Duodenal mucosa (tissue), 2 donors: Measurements from ENCODE around the gene DTWD2.

Experiments used
- H3K27ac ChIP-seq: one replicate; pipeline ENCODE4 v1.7.0; 2013; ENCODE audit warnings: low read depth, low read length
- H3K27me3 ChIP-seq, 2 donors: one replicate each; pipeline ENCODE4 v1.7.0; 2013; ENCODE audit warnings: low read length in 2 of 2, control low read depth in 1 of 2; ENCODE audit not compliant: insufficient read depth in 2 of 2, control insufficient read depth in 1 of 2
- H3K36me3 ChIP-seq, 2 donors: one replicate each; pipeline ENCODE4 v1.7.0; 2013; ENCODE audit warnings: low read length in 2 of 2, control low read depth in 1 of 2; ENCODE audit not compliant: insufficient read depth in 2 of 2, control insufficient read depth in 1 of 2
- H3K4me1 ChIP-seq, 2 donors: one replicate each; pipeline ENCODE4 v1.7.0; 2013; ENCODE audit warnings: low read length in 2 of 2, control low read depth in 1 of 2; ENCODE audit not compliant: insufficient read depth in 2 of 2, control insufficient read depth in 1 of 2
- H3K4me3 ChIP-seq, 2 donors: one replicate each; pipeline ENCODE4 v1.7.0; 2013; ENCODE audit warnings: low read length in 2 of 2, low read depth in 1 of 2
- H3K9ac ChIP-seq, 2 donors: one replicate each; pipeline ENCODE4 v1.7.0; 2013; ENCODE audit warnings: low read length in 2 of 2, low read depth in 1 of 2
- H3K9me3 ChIP-seq, 2 donors: one replicate each; pipeline ENCODE4 v1.7.0; 2013; ENCODE audit warnings: low read length in 2 of 2, control low read depth in 1 of 2; ENCODE audit not compliant: control insufficient read depth in 1 of 2

DTWD2 gene

GRCh38 chr5:119022017-119022745, 33.8 kb upstream of the DTWD2 start:
- H3K9me3 ChIP-seq = no peaks in the 10 kb centered on the region
- no peak overlapping the region for H3K9ac ChIP-seq

DNA sequence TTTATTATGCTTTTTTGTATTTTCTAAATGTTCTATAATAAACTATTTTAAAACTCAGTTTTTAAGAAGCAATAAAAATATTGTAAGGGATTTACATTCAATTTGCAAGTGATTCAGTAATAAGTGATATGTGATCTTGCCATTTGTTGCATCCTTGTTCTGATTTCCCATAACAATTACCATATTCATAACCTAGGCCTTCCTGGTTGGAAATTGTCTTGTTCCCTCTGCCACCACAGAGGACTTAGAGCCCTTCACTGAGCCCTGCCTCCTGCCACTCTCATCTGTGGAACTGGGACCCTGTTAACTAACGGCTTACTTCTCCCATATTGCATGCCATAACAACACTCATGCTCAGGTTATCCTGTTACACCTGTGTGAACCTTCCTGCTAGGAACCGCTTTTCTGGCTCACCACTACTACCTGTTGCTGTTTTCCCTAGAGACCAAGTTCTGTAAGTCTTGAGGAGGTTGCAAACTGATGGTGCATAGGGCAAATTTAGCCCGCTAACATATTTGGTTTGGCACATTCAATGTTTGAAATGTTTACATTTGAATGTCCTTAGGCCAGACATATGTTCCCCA, 32.9 kb upstream of the DTWD2 start:
- H3K4me1 ChIP-seq = peaks cover 0 to 6% of the 10 kb centered on the region in 2 donors

More at GRCh38 chr5:119022017-119022745, 33.8 kb upstream of the DTWD2 start:
- no peaks in the 10 kb centered on the region for H3K36me3 ChIP-seq
- peaks cover 0 to 6% of the 10 kb centered on the region in 2 donors for H3K4me1 ChIP-seq
- H3K27ac ChIP-seq = no peak overlapping the region
- H3K27me3 ChIP-seq = no peaks in the 10 kb centered on the region
- H3K4me3 ChIP-seq = no peak overlapping the region

GRCh38 chr5:119019949-119020348, 31.6 kb upstream of the DTWD2 start:
- Histone ChIP-seq H3K9ac (no peak overlapping the region), H3K36me3 (no peaks in the 10 kb centered on the region), H3K9me3 (no peaks in the 10 kb centered on the region), H3K4me3 (no peak overlapping the region), H3K27me3 (no peaks in the 10 kb centered on the region), H3K27ac (no peak overlapping the region), H3K4me1 (peaks cover 0 to 6% of the 10 kb centered on the region in 2 donors)

More for the DNA sequence above, 32.9 kb upstream of the DTWD2 start:
- no peak overlapping the region for H3K4me3 ChIP-seq
- H3K27me3 ChIP-seq = no peaks in the 10 kb centered on the region
- H3K36me3 ChIP-seq = no peaks in the 10 kb centered on the region
- H3K9ac ChIP-seq = no peak overlapping the region
- H3K9me3 ChIP-seq = no peaks in the 10 kb centered on the region
- H3K27ac ChIP-seq = no peak overlapping the region

GRCh38 chr5:119019501-119019900, 31.2 kb upstream of the DTWD2 start:
- Histone ChIP-seq H3K4me1 (peaks cover 0 to 6% of the 10 kb centered on the region in 2 donors), H3K9ac (no peak overlapping the region), H3K27ac (no peak overlapping the region), H3K27me3 (no peaks in the 10 kb centered on the region), H3K4me3 (no peak overlapping the region), H3K9me3 (no peaks in the 10 kb centered on the region), H3K36me3 (no peaks in the 10 kb centered on the region)

- Histone ChIP-seq H3K4me3 (no peak overlapping the region), H3K9ac (no peak overlapping the region), H3K4me1 (peaks cover 0 to 6% of the 10 kb centered on the region in 2 donors), H3K36me3 (no peaks in the 10 kb centered on the region), H3K27me3 (no peaks in the 10 kb centered on the region), H3K9me3 (no peaks in the 10 kb centered on the region), H3K27ac (no peak overlapping the region)
These were observed 29.6 kb upstream of the DTWD2 start for GRCh38 chr5:119017994-119018393.

DNA sequence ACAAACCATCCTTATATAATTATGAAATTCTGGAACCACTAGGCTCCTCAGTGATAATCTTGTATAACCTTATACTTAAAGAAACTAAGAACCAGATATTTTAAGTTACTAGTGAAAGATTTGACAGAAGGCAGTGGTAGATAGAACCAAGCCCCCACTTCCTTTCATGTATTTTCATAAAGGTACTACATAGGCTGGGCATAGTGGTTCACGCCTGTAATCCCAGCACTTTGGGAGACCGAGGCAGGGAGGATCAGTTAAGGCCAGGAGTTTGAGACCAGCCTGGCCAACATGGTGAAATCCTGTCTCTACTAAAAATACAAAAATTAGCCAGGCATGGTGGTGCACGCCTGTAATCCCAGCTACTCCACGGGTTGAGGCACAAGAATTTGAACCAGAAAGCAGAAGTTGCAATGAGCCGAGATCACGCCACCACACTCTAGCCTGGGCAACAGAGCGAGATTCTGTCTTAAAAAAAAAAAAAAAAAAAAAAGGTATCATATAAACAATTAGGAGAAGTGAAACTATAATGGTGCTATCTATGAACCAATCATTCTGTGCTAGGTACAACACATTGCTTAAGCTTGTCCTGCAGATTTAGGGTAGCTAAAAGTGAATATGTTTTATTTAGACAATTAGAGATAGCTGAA, 27.9 kb upstream of the DTWD2 start:
- H3K9ac ChIP-seq = no peak overlapping the region
- no peaks in the 10 kb centered on the region for H3K9me3 ChIP-seq
- H3K36me3 ChIP-seq = no peaks in the 10 kb centered on the region
- no peak overlapping the region for H3K27ac ChIP-seq
- H3K4me1 ChIP-seq = no peaks in the 10 kb centered on the region
- H3K4me3 ChIP-seq = no peak overlapping the region
- H3K27me3 ChIP-seq = no peaks in the 10 kb centered on the region

GRCh38 chr5:119011186-119011585, 22.8 kb upstream of the DTWD2 start:
- no peak overlapping the region for H3K9ac ChIP-seq
- H3K4me1 ChIP-seq = peaks cover 0 to 4% of the 10 kb centered on the region in 2 donors
- H3K9me3 ChIP-seq = no peaks in the 10 kb centered on the region
- H3K4me3 ChIP-seq = no peak overlapping the region
- no peaks in the 10 kb centered on the region for H3K36me3 ChIP-seq
- H3K27ac ChIP-seq = no peak overlapping the region
- no peaks in the 10 kb centered on the region for H3K27me3 ChIP-seq

GRCh38 chr5:119010206-119010605, 21.9 kb upstream of the DTWD2 start:
- Histone ChIP-seq H3K27ac (no peak overlapping the region), H3K9me3 (no peaks in the 10 kb centered on the region), H3K36me3 (no peaks in the 10 kb centered on the region), H3K4me1 (peaks cover 0 to 4% of the 10 kb centered on the region in 2 donors), H3K4me3 (no peak overlapping the region), H3K9ac (no peak overlapping the region), H3K27me3 (no peaks in the 10 kb centered on the region)

GRCh38 chr5:119009131-119009530, 20.8 kb upstream of the DTWD2 start:
- no peak overlapping the region for H3K9ac ChIP-seq

GRCh38 chr5:118999696-119000095, 11.3 kb upstream of the DTWD2 start:
- H3K9me3 ChIP-seq = peaks cover 0 to 9% of the 10 kb centered on the region in 2 donors
- no peak overlapping the region for H3K27ac ChIP-seq
- H3K27me3 ChIP-seq = no peaks in the 10 kb centered on the region
- H3K4me3 ChIP-seq = no peak overlapping the region
- H3K36me3 ChIP-seq = no peaks in the 10 kb centered on the region
- H3K4me1 ChIP-seq = no peaks in the 10 kb centered on the region
- no peak overlapping the region for H3K9ac ChIP-seq

More at GRCh38 chr5:119009131-119009530, 20.8 kb upstream of the DTWD2 start:
- Histone ChIP-seq H3K9me3 (no peaks in the 10 kb centered on the region), H3K36me3 (no peaks in the 10 kb centered on the region), H3K4me3 (no peak overlapping the region), H3K4me1 (peaks cover 0 to 4% of the 10 kb centered on the region in 2 donors), H3K27me3 (no peaks in the 10 kb centered on the region), H3K27ac (no peak overlapping the region)
